Measurements from ENCODE around the gene CETN3.

Gene CETN3

GRCh38 chr5:90368454-90369246 is 40.9 kb downstream of the CETN3 start:
- DNase-seq (ENCODE audit: low read depth), result no peak
- H3K4me3 ChIP-seq (ENCODE audit: low read length), result no peak overlapping the region
- TF ChIP-seq CTCF (conservative IDR thresholded peaks at IDR 0.05; ENCODE audit: low read length), result no peak

- H3K4me3 ChIP-seq (ENCODE audit: low read length), result no peak overlapping the region
- no peak for DNase-seq (ENCODE audit: low read depth)
- no peak for TF ChIP-seq CTCF (conservative IDR thresholded peaks at IDR 0.05; ENCODE audit: low read length)
Measured at GRCh38 chr5:90367879-90368278, 41.7 kb downstream of the CETN3 start.

- no peak for TF ChIP-seq CTCF (conservative IDR thresholded peaks at IDR 0.05; ENCODE audit: low read length)
- no peak overlapping the region for H3K4me3 ChIP-seq (ENCODE audit: low read length)
- DNase-seq (ENCODE audit: low read depth), result no peak
Measured at GRCh38 chr5:90366948-90367347, 42.6 kb downstream of the CETN3 start.

GRCh38 chr5:90365328-90365727 is 44.2 kb downstream of the CETN3 start:
- no peak for TF ChIP-seq CTCF (conservative IDR thresholded peaks at IDR 0.05; ENCODE audit: low read length)
- no peak for DNase-seq (ENCODE audit: low read depth)
- H3K4me3 ChIP-seq (ENCODE audit: low read length), result no peak overlapping the region

- no peak overlapping the region for H3K4me3 ChIP-seq (ENCODE audit: low read length)
- TF ChIP-seq CTCF (conservative IDR thresholded peaks at IDR 0.05; ENCODE audit: low read length), result no peak
- no peak for DNase-seq (ENCODE audit: low read depth)
Measured at GRCh38 chr5:90359073-90359920, 50.3 kb downstream of the CETN3 start.

GRCh38 chr5:90356622-90357021 is 52.9 kb downstream of the CETN3 start:
- DNase-seq (ENCODE audit: low read depth), result no peak
- TF ChIP-seq CTCF (conservative IDR thresholded peaks at IDR 0.05; ENCODE audit: low read length), result no peak
- H3K4me3 ChIP-seq (ENCODE audit: low read length), result no peak overlapping the region

Measured in AG10803 (cell line).